Measurements from ENCODE around the gene SELENOV. TPM values are rescaled to one million over a fixed set of nuclear protein-coding genes. Genes with fewer than 3 reads are reported as not detected.
"Not testable (repeated sequence)": the region's sequence is repeated elsewhere in the genome, so short reads cannot be mapped to it uniquely, and the experiment has no call there.

Gene SELENOV
- not detected in 2 replicates for total RNA-seq

- DNase-seq (ENCODE audit: extremely low read depth, low read depth, low spot score): no peak
Observed at GRCh38 chr19:39514840-39515550, at the start of gene SELENOV. SELENOV (plus strand) TSS chr19:39515139; CDS start chr19:39515213, 74 bp downstream.

GRCh38 chr19:39465956-39466747 is 48.8 kb upstream of the SELENOV start:
- DNase-seq (ENCODE audit: extremely low read depth, low read depth, low spot score): no peak

- no peak for DNase-seq (ENCODE audit: extremely low read depth, low read depth, low spot score)
Observed at GRCh38 chr19:39467941-39468340, 47.0 kb upstream of the SELENOV start.

- no peak for DNase-seq (ENCODE audit: extremely low read depth, low read depth, low spot score)
Observed at GRCh38 chr19:39469036-39469435, 45.9 kb upstream of the SELENOV start.

GRCh38 chr19:39469567-39469966 is 45.4 kb upstream of the SELENOV start:
- DNase-seq (ENCODE audit: extremely low read depth, low read depth, low spot score): no peak

- DNase-seq (ENCODE audit: extremely low read depth, low read depth, low spot score): no peak
Observed at GRCh38 chr19:39470724-39471339, 44.1 kb upstream of the SELENOV start.

GRCh38 chr19:39471756-39472536 is 43.0 kb upstream of the SELENOV start:
- no peak for DNase-seq (ENCODE audit: extremely low read depth, low read depth, low spot score)

GRCh38 chr19:39472746-39473442 is 42.0 kb upstream of the SELENOV start:
- DNase-seq (ENCODE audit: extremely low read depth, low read depth, low spot score): no peak

GRCh38 chr19:39473443-39473960 is 41.4 kb upstream of the SELENOV start:
- DNase-seq (ENCODE audit: extremely low read depth, low read depth, low spot score): no peak

GRCh38 chr19:39474139-39474620 is 40.8 kb upstream of the SELENOV start:
- DNase-seq (ENCODE audit: extremely low read depth, low read depth, low spot score): no peak

GRCh38 chr19:39475748-39476147 is 39.2 kb upstream of the SELENOV start:
- no peak for DNase-seq (ENCODE audit: extremely low read depth, low read depth, low spot score)

GRCh38 chr19:39479319-39479801 is 35.6 kb upstream of the SELENOV start:
- not testable (repeated sequence) for DNase-seq (ENCODE audit: extremely low read depth, low read depth, low spot score)

GRCh38 chr19:39479916-39480315 is 35.0 kb upstream of the SELENOV start:
- no peak for DNase-seq (ENCODE audit: extremely low read depth, low read depth, low spot score)

- peak; percentile 50 for DNase-seq (ENCODE audit: extremely low read depth, low read depth, low spot score)
Observed at GRCh38 chr19:39480337-39481228, 34.4 kb upstream of the SELENOV start, which contains the start of gene TIMM50. TIMM50 (plus strand) TSS chr19:39480838; CDS start chr19:39480854, 16 bp downstream.

- DNase-seq (ENCODE audit: extremely low read depth, low read depth, low spot score): no peak
Observed at GRCh38 chr19:39481229-39481545, 33.8 kb upstream of the SELENOV start.

GRCh38 chr19:39481676-39482075 is 33.3 kb upstream of the SELENOV start:
- DNase-seq (ENCODE audit: extremely low read depth, low read depth, low spot score): no peak

- DNase-seq (ENCODE audit: extremely low read depth, low read depth, low spot score): no peak
Observed at GRCh38 chr19:39483141-39483540, 31.8 kb upstream of the SELENOV start.

- no peak for DNase-seq (ENCODE audit: extremely low read depth, low read depth, low spot score)
Observed at GRCh38 chr19:39489756-39490155, 25.2 kb upstream of the SELENOV start.

- no peak for DNase-seq (ENCODE audit: extremely low read depth, low read depth, low spot score)
Observed at GRCh38 chr19:39492225-39492624, 22.7 kb upstream of the SELENOV start.
